ENCODE results near the gene MAML2.

DNA sequence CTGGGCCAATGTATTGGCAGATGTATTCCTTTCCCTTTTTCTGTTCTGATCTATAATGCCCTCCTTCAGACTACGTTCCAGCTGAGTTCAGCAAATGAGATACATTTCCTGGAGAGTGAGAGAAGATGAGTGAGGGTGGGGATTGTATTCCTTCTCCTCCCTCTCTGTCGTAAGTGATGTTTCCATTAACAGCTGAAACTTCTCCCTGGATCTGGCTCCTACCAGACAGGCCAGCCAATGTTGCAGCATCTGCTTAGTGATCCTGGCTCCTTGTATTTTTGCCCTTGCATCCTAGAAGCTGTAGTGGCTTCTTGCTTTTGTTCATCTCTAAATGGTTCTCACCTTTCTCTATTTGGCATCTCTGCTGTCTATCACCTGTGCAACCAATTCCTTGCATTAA lies 370.9 kb downstream of the MAML2 start:
- TF ChIP-seq, protein P1, sequence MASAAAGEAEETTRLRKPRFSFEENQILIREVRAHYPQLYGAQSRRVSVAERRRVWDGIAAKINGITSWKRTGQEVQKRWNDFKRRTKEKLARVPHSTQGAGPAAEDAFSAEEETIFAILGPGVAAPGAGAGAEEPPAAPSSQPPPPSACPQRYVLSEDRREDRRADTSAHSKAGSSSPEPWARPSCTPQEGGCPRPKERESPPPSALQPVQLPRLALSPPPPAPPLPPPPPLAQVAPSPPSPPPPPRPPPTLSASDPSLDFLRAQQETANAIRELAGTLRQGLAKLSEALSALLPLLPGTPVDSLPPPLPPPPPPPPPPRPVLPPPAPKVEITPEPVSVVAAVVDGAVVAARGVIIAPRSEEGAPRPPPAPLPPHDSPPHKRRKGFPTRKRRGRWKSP (CRISPR knock-in tag; IDR thresholded peaks at IDR 0.05), result no peak
- TF ChIP-seq MBD4 (IDR thresholded peaks at IDR 0.05; ENCODE audit: borderline replicate concordance, low read length) (no peak), ZNF274 (CRISPR knock-in tag; IDR thresholded peaks at IDR 0.05) (no peak), ZFP36 (IDR thresholded peaks at IDR 0.05; ENCODE audit: borderline replicate concordance, low read depth, low read length, partially characterized antibody) (no peak), EZH2 (conservative IDR thresholded peaks at IDR 0.05; ENCODE audit: low read depth, low read length) (no peak), HHEX (CRISPR knock-in tag; IDR thresholded peaks at IDR 0.05) (no peak)
- TF ChIP-seq, protein P2, sequence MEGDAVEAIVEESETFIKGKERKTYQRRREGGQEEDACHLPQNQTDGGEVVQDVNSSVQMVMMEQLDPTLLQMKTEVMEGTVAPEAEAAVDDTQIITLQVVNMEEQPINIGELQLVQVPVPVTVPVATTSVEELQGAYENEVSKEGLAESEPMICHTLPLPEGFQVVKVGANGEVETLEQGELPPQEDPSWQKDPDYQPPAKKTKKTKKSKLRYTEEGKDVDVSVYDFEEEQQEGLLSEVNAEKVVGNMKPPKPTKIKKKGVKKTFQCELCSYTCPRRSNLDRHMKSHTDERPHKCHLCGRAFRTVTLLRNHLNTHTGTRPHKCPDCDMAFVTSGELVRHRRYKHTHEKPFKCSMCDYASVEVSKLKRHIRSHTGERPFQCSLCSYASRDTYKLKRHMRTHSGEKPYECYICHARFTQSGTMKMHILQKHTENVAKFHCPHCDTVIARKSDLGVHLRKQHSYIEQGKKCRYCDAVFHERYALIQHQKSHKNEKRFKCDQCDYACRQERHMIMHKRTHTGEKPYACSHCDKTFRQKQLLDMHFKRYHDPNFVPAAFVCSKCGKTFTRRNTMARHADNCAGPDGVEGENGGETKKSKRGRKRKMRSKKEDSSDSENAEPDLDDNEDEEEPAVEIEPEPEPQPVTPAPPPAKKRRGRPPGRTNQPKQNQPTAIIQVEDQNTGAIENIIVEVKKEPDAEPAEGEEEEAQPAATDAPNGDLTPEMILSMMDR (CRISPR knock-in tag; IDR thresholded peaks at IDR 0.05), result no peak
